ENCODE data around the gene STRA8. TPM values are rescaled to one million over a fixed set of nuclear protein-coding genes. Genes with fewer than 3 reads are reported as not detected.

Gene STRA8
- total RNA-seq, 1 donor from 2014 or later = not detected

- H3K9me3 ChIP-seq = no peaks in the 10 kb centered on the region
- H3K36me3 ChIP-seq = no peaks in the 10 kb centered on the region
- H3K27me3 ChIP-seq = no peaks in the 10 kb centered on the region
- H3K4me3 ChIP-seq = no peak overlapping the region
- H3K27ac ChIP-seq = no peak overlapping the region
- no peak for TF ChIP-seq CTCF (IDR thresholded peaks at IDR 0.05)
- H3K4me1 ChIP-seq = no peaks in the 10 kb centered on the region
- intact Hi-C loops (cut with DNase I) = no loop called here
- no peak for DNase-seq (ENCODE audit: low spot score in 2 of 2)
Observed at GRCh38 chr7:135300913-135301765, 67.5 kb downstream of the STRA8 start.

Other genes with a start within 250 kb of the STRA8 start
- 2.8 TPM for gene AGBL3, start 247.3 kb upstream of the STRA8 start, total RNA-seq
- gene TMEM140, start 85.8 kb upstream of the STRA8 start, total RNA-seq = 26.9 TPM
- gene CYREN, start 63.1 kb upstream of the STRA8 start, total RNA-seq = 21.6 TPM
- 66.7 TPM for gene WDR91, start 22.3 kb upstream of the STRA8 start, total RNA-seq